Liver (tissue), 9 donors: Measurements from ENCODE around the gene CCNY. TPM values are rescaled to one million over a fixed set of nuclear protein-coding genes. Genes with fewer than 3 reads are reported as not detected.

Experiments used
- DNase-seq: peaks from one replicate; pipeline ENCODE4 v3.0.0-alpha.2; 2017; ENCODE audit warnings: low spot score
- H3K27ac ChIP-seq, 2 donors: one replicate each; pipeline ENCODE4 v1.7.0; 2013; ENCODE audit warnings: inconsistent platforms in 2 of 2, low read length in 2 of 2, control low read depth in 1 of 2, low read depth in 1 of 2, mild to moderate bottlenecking in 1 of 2
- H3K27me3 ChIP-seq, 4 donors: one replicate each; pipeline versions ENCODE4 v1.6.1 to v1.7.0; 2013; ENCODE audit warnings: low read length in 3 of 4, inconsistent platforms in 1 of 4, mild to moderate bottlenecking in 1 of 4, moderate library complexity in 1 of 4; ENCODE audit not compliant: control insufficient read depth in 4 of 4, insufficient read depth in 4 of 4
- H3K36me3 ChIP-seq, 4 donors: one replicate each; pipeline versions ENCODE4 v1.6.1 to v1.7.0; 2013; ENCODE audit warnings: low read length in 3 of 4, mild to moderate bottlenecking in 3 of 4, low read depth in 1 of 4, moderate library complexity in 1 of 4; ENCODE audit not compliant: control insufficient read depth in 4 of 4, insufficient read depth in 3 of 4
- H3K4me1 ChIP-seq, 4 donors: one replicate each; pipeline versions ENCODE4 v1.6.1 to v1.7.0; 2013; ENCODE audit warnings: low read length in 3 of 4, mild to moderate bottlenecking in 3 of 4, moderate library complexity in 1 of 4; ENCODE audit not compliant: control insufficient read depth in 4 of 4, insufficient read depth in 4 of 4
- H3K4me3 ChIP-seq, 3 donors: one replicate each; pipeline versions ENCODE4 v1.6.1 to v1.7.0; 2013; ENCODE audit warnings: low read length in 3 of 3, control low read depth in 1 of 3, low read depth in 1 of 3, mild to moderate bottlenecking in 1 of 3
- H3K9ac ChIP-seq, 2 donors: one replicate each; pipeline ENCODE4 v1.7.0; 2013; ENCODE audit warnings: low read length in 2 of 2, mild to moderate bottlenecking in 2 of 2, moderate library complexity in 2 of 2, control low read depth in 1 of 2, low read depth in 1 of 2
- H3K9me3 ChIP-seq, 4 donors: one replicate each; pipeline versions ENCODE4 v1.6.1 to v1.7.0; 2013; ENCODE audit warnings: low read length in 3 of 4; ENCODE audit not compliant: control insufficient read depth in 4 of 4
- FOXA1 ChIP-seq: IDR thresholded peaks from 2 replicates; pipeline ENCODE4 v1.6.1; 2016; ENCODE audit warnings: antibody characterized with exemption
- FOXA2 ChIP-seq: IDR thresholded peaks from 2 replicates; pipeline ENCODE4 v1.6.1; 2016; ENCODE audit warnings: antibody characterized with exemption
- GABPA ChIP-seq, 2 donors: IDR thresholded peaks in 1 of 2; conservative IDR thresholded peaks in 1 of 2; 2 replicates each; pipeline ENCODE4 v1.6.1; 2016; ENCODE audit warnings: antibody characterized with exemption in 2 of 2, mild to moderate bottlenecking in 1 of 2, moderate library complexity in 1 of 2
- HNF4A ChIP-seq, 2 donors: conservative IDR thresholded peaks; 2 replicates each; pipeline ENCODE4 v1.6.1; 2016; ENCODE audit warnings: antibody characterized with exemption in 2 of 2, mild to moderate bottlenecking in 2 of 2
- REST ChIP-seq: IDR thresholded peaks from 2 replicates; pipeline ENCODE4 v1.6.1; 2016; ENCODE audit warnings: antibody characterized with exemption, mild to moderate bottlenecking
- RXRA ChIP-seq, 2 donors: IDR thresholded peaks; 2 replicates each; pipeline ENCODE4 v1.6.1; 2017 to 2018; ENCODE audit warnings: antibody characterized with exemption in 2 of 2, mild to moderate bottlenecking in 1 of 2
- SP1 ChIP-seq: IDR thresholded peaks from 2 replicates; pipeline ENCODE4 v1.6.1; 2018; ENCODE audit warnings: antibody characterized with exemption, mild to moderate bottlenecking
- TAF1 ChIP-seq: conservative IDR thresholded peaks from 2 replicates; pipeline ENCODE4 v1.6.1; 2016; ENCODE audit warnings: antibody characterized with exemption, mild to moderate bottlenecking
- ZBTB33 ChIP-seq: IDR thresholded peaks from 2 replicates; pipeline ENCODE4 v1.6.1; 2016; ENCODE audit warnings: antibody characterized with exemption
- WGBS: extraction: QIAGEN DNeasy Blood & Tissue Kit; methylation state at CpG from one replicate; pipeline ENCODE4 v1.1.7; 2013; 5-methylcytosine and 5-hydroxymethylcytosine counted together
- polyA plus RNA-seq, 2 donors: library from polyadenylated mRNA; stranded (reverse) in 1 of 2; unstranded in 1 of 2; fragments of 200-250 nt in 1 of 2; fragments of >200 nt in 1 of 2; fragmentation: Nextera tagmentation in 1 of 2; extraction: Ambion mirVana in 1 of 2; gene quantifications; one replicate each; pipeline versions ENCODE4 v1.2.1 to v1.2.3, GENCODE V29; 2013 to 2015
- total RNA-seq, 2 donors: library from RNA; depleted of rRNA; stranded (reverse); fragments of >200 nt; gene quantifications; one replicate each; pipeline ENCODE4 v1.2.3, GENCODE V29; 2014
- TF ChIP-seq, protein P1 (sequence below): IDR thresholded peaks from 2 replicates; pipeline ENCODE4 v1.6.1; 2016; ENCODE audit warnings: antibody characterized with exemption
- TF ChIP-seq, protein P2 (sequence below): IDR thresholded peaks from 2 replicates; pipeline ENCODE4 v1.6.1; 2016; ENCODE audit warnings: antibody characterized with exemption
- donor health status: healthy.
- donor health status: healthy.
- donor health status: healthy.
- donor health status: healthy.
- donor health status: healthy.

Gene CCNY
- total and polyA plus RNA-seq, 4 donors = 17.6 to 38.4 (median 21.8) TPM

GRCh38 chr10:35579116-35579515 is 242.8 kb downstream of the CCNY start:
- no peak overlapping the region for H3K4me3 ChIP-seq
- no peaks in the 10 kb centered on the region for H3K9me3 ChIP-seq
- TF ChIP-seq, protein P1, sequence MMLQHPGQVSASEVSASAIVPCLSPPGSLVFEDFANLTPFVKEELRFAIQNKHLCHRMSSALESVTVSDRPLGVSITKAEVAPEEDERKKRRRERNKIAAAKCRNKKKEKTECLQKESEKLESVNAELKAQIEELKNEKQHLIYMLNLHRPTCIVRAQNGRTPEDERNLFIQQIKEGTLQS = no peak
- no peak for TF ChIP-seq FOXA1
- TF ChIP-seq SP1 = no peak
- TF ChIP-seq TAF1 = no peak
- TF ChIP-seq FOXA2 = no peak
- no peak for TF ChIP-seq ZBTB33
- peaks cover 0 to 3% (median under 1%) of the 10 kb centered on the region in 4 donors for H3K36me3 ChIP-seq
- DNase-seq = no peak
- H3K27ac ChIP-seq = no peak overlapping the region
- WGBS = 95% methylated on average over 3 of the region's 3 CpGs
- no peaks in the 10 kb centered on the region for H3K4me1 ChIP-seq
- H3K9ac ChIP-seq = no peak overlapping the region
- H3K27me3 ChIP-seq = no peaks in the 10 kb centered on the region

DNA sequence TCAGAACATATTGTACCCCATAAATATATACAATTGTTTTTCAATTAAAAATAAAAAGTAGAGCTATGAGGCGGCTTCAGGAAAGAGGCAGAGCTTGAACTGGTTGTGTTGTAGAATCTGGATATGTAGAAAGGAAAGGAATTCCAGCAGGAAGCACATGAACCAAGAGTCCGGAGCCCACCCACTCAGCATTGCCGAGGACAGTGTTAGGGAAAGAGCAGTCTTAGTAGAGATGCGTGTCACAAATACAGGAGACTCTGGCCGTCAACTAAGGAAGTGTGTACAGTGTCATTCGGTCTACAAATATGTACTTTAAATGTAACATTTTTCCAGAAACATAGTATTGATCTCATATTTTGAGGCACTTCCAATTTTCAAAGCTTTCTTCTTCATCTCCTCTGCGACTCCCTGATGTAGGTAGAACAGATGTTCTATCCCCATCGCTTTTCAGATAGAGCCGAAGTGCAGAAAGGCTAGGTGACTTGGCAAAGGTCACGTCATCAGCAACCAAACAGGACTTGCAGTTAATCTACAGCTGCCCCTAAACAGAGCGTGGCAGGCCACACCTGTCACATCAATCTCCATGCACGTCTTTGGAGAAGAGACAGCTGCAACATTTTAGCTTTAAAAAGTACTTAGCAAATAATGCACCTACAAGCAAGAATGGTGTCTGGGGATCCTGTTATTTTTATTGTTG is 243.6 kb downstream of the CCNY start:
- no peaks in the 10 kb centered on the region for H3K4me1 ChIP-seq
- H3K9ac ChIP-seq = no peak overlapping the region
- H3K27me3 ChIP-seq = no peaks in the 10 kb centered on the region
- H3K9me3 ChIP-seq = no peaks in the 10 kb centered on the region
- no peak for DNase-seq
- no peak overlapping the region for H3K4me3 ChIP-seq
- H3K36me3 ChIP-seq = peaks cover 0 to 3% (median 0%) of the 10 kb centered on the region in 4 donors
- 73% methylated on average over 12 of the region's 12 CpGs for WGBS
- no peak for TF ChIP-seq FOXA2
- TF ChIP-seq GABPA (IDR thresholded peaks at IDR 0.05 in 1 of 2, conservative IDR thresholded peaks at IDR 0.05 in 1 of 2) = no peak
- TF ChIP-seq REST = no peak
- TF ChIP-seq, protein P1 = no peak
- TF ChIP-seq ZBTB33 = no peak
- TF ChIP-seq, protein P2, sequence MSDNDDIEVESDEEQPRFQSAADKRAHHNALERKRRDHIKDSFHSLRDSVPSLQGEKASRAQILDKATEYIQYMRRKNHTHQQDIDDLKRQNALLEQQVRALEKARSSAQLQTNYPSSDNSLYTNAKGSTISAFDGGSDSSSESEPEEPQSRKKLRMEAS = no peak
- TF ChIP-seq HNF4A (conservative IDR thresholded peaks at IDR 0.05) = no peak
- no peak for TF ChIP-seq RXRA (IDR thresholded peaks at IDR 0.05)
- TF ChIP-seq SP1 = no peak
- H3K27ac ChIP-seq = no peak overlapping the region
